Activated T-cell treated with anti-CD3 and anti-CD28 coated beads, Interleukin-2, amount 50 U/mL, for 72 hours (primary cell): ENCODE results near the gene LRRC28. TPM values are rescaled to one million over a fixed set of nuclear protein-coding genes. Genes with fewer than 3 reads are reported as not detected.
A peak's percentile ranks its signal among the peaks of the same experiment; 100 is the strongest.

ENCODE experiments used
- ATAC-seq, 2 donors: fragments of 150-1000 bp; cut with Tn5 transposase; replicated peaks in 1 of 2; 2 replicates each; pipeline ENCODE4 v1.10.0; 2021; ENCODE audit warnings: moderate library complexity in 2 of 2, mild to moderate bottlenecking in 1 of 2
- DNase-seq, 2 donors: peaks; one replicate each; pipeline ENCODE4 v3.0.0; 2021 to 2022; ENCODE audit warnings: mixed read lengths in 1 of 2
- H3K27ac Mint-ChIP-seq: one replicate; pipeline ENCODE4 v1.8.0; 2022; ENCODE audit warnings: mild to moderate bottlenecking, moderate library complexity, mixed read lengths
- H3K27me3 Mint-ChIP-seq: one replicate; pipeline ENCODE4 v1.8.0; 2022; ENCODE audit warnings: low read depth, mixed read lengths
- H3K36me3 Mint-ChIP-seq, 2 donors: one replicate each; pipeline ENCODE4 v1.8.0; 2022; ENCODE audit warnings: mixed read lengths in 2 of 2, mild to moderate bottlenecking in 1 of 2; ENCODE audit not compliant: insufficient read depth in 2 of 2
- H3K4me1 Mint-ChIP-seq: one replicate; pipeline ENCODE4 v1.8.0; 2022; ENCODE audit warnings: low read depth, mixed read lengths
- H3K4me3 Mint-ChIP-seq, 2 donors: one replicate each; pipeline ENCODE4 v1.8.0; 2022; ENCODE audit warnings: mild to moderate bottlenecking in 2 of 2, mixed read lengths in 2 of 2, moderate library complexity in 2 of 2
- H3K9me3 Mint-ChIP-seq, 2 donors: one replicate each; pipeline ENCODE4 v1.8.0; 2022; ENCODE audit warnings: mixed read lengths in 2 of 2
- total RNA-seq, 2 donors: library from RNA; stranded (reverse); gene quantifications; one replicate each; pipeline ENCODE4 v1.2.3, GENCODE V29; 2022

The LRRC28 gene
- total RNA-seq, 2 donors from 2014 or later, result 23.3 to 29.0 TPM

DNA sequence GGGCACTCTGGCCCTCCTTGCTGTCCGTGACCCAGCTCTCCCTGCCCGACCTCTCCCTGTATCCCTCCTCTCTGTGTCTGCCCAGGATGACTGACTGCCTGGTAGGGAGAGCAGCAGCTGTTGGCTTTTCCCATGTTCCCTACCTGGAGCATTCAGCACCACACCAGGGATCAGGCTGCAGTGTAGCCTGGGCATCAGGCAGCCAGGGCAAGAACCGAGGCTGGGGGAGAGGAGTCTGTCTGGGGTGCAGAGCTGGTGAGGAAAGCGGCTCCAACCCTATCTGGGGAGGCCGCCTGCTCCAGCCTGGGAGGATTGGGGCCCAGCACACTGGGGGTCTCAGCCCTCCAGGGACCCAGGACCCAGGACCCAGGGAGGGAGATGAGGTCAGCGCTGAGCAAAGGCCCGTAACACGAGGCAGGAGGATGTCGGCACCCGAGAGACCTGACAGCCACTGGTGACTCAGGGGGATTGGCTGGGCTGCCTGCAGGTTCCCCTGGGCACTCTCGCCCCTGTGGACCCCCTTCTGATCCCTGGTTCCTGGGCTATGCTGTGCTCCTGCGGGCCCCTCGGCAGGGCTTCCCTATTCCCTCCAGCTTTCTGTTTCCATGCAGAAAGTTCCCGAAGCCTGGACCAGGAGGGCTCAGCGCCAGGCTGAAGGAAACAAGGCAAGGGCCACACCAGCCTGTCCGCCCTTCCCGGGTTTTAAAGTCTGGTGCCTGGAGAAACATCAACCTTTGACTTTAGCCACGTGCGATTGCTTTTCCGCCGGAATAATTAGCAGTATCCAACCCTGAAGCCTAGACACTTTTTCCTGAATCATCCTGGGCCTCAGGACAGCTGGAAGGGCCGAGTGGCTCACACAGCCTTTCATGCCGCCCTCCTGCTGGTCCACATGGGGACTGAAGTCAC lies 186.3 kb downstream of the LRRC28 start:
- ATAC-seq (no peak), DNase-seq (no peak)
- H3K27me3 Mint-ChIP-seq, result no peaks in the 10 kb centered on the region
- no peaks in the 10 kb centered on the region for H3K9me3 Mint-ChIP-seq
- H3K4me1 Mint-ChIP-seq, result peaks cover 45% of the 10 kb centered on the region
- no peaks in the 10 kb centered on the region for H3K36me3 Mint-ChIP-seq
- no peak overlapping the region for H3K4me3 Mint-ChIP-seq
- H3K27ac Mint-ChIP-seq, result no peak overlapping the region

DNA sequence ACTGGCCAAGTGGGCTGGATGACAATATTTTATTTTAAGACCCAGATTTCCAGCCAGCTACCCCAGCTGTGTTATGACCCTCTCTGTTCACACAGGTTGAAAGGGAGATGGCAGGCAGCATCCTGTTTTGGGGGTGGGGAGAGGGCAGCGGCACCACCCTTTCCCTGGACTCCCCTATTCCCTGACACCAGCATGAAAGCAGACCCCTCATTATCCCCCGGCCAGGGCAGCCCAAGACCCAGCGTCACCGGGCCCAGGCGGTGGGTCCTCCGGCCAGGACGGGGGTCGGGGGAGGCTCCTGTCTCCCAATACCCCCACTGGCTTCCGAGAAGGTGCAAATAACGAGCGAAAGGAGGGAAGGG lies 186.9 kb downstream of the LRRC28 start:
- Mint-ChIP-seq H3K4me3 (peak overlapping the region in 1 of 2 donors; percentile 43), H3K27me3 (no peaks in the 10 kb centered on the region), H3K27ac (no peak overlapping the region), H3K9me3 (no peaks in the 10 kb centered on the region), H3K4me1 (peaks cover 50% of the 10 kb centered on the region), H3K36me3 (no peaks in the 10 kb centered on the region)
- DNase-seq (no peak), ATAC-seq (no peak)

DNA sequence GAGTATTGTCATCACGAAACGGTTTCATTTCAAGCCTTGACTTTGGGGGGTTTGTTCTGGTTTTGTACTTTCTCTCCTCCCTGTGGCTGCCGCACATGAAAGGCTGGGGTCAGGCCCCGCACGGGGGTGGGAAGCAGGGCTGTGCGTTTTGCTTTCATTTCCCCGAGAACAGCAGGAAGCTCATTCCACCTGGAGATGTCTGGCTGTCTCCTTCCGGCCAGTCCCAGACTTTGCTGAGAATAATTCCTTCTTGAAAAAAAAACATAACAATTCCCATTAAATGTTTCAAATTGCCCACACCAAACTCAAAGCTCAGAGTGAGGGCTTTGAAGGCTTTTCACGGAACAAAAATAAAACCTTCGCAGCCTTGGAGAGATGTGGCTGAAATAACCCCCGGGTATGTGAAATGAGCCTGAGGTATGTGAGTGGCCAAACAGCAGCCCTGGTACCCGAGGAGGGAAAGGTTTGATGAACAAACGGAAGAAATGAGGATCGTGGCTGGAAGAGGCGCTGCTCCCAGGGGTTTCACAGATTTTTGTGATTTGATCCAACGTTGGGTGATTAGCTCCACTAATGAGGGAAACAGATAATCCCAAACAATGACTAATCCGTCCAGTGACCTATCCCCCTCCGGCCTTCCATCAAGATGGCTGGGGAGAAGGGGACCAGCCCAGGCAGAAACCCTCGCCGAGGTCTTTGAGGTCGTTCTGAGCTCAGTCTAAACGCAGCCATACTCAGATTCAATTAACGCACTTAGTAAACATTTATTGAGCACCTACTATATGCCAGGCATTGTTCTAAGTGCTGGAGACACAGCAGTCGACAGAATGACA lies 187.6 kb downstream of the LRRC28 start:
- no peak overlapping the region for H3K27ac Mint-ChIP-seq
- H3K4me1 Mint-ChIP-seq, result peaks cover 50% of the 10 kb centered on the region
- no peaks in the 10 kb centered on the region for H3K9me3 Mint-ChIP-seq
- H3K27me3 Mint-ChIP-seq, result no peaks in the 10 kb centered on the region
- ATAC-seq (peak; percentile 37 to 46), DNase-seq (no peak)
- no peaks in the 10 kb centered on the region for H3K36me3 Mint-ChIP-seq
- peak overlapping the region; percentile 20 to 43 for H3K4me3 Mint-ChIP-seq

DNA sequence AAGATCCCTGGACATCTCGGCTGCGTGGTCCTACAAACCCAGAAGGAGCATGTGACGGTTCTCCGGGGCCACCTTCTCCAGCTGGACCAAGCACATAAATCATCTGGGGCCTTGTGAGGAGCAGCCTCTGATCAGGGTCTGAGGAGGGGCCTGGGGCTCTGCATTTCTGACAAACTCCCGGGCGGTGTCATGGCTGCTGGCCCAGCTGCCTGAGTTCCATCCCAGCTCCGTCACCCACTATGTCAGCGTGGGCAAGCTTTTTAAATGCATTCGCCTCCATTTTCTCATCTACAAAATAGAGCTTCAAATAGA lies 188.2 kb downstream of the LRRC28 start:
- Mint-ChIP-seq H3K9me3 (no peaks in the 10 kb centered on the region), H3K36me3 (no peaks in the 10 kb centered on the region), H3K4me1 (peaks cover 47% of the 10 kb centered on the region), H3K4me3 (no peak overlapping the region), H3K27ac (no peak overlapping the region), H3K27me3 (no peaks in the 10 kb centered on the region)
- no peak for DNase-seq
- no peak for ATAC-seq

DNA sequence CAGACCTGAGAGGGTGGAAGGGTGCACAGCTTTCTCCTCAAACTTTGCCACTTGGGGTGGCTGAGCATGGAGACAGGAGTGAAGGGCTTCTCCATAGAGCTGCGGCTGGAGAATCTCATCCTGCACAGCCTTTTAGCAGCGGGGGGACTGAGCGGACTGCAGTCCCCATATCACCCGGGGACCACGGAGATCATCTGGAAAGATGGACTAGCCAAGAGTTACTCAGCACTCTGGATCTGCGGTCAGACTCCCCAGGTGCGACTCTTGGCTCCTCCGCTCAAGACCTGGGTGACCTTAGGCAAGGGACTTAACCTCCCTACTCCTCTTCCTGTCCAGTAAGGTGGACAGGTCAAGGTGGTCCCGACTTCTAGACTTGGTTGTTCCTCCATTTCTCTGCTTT lies 188.7 kb downstream of the LRRC28 start:
- peaks cover 46% of the 10 kb centered on the region for H3K4me1 Mint-ChIP-seq
- no peak for DNase-seq
- no peaks in the 10 kb centered on the region for H3K36me3 Mint-ChIP-seq
- H3K4me3 Mint-ChIP-seq, result no peak overlapping the region
- no peaks in the 10 kb centered on the region for H3K9me3 Mint-ChIP-seq
- ATAC-seq, result no peak
- H3K27ac Mint-ChIP-seq, result no peak overlapping the region
- H3K27me3 Mint-ChIP-seq, result no peaks in the 10 kb centered on the region

Other genes with a start within 250 kb of the LRRC28 start
- not detected for gene PGPEP1L, start 243.7 kb upstream of the LRRC28 start, total RNA-seq
- gene SYNM, start 146.4 kb upstream of the LRRC28 start, total RNA-seq, result 1 to 10 TPM; 2.8 to 3.3 TPM
- gene TTC23, start 1.9 kb upstream of the LRRC28 start, total RNA-seq, result 1 to 10 TPM; 3.9 to 4.6 TPM